GM19372 (cell line): ENCODE results near the gene ZNF619.

Experiments used
- ATAC-seq: cut with Tn5 transposase; IDR thresholded peaks from one replicate; pipeline ENCODE4 v1.9.1; 2021; ENCODE audit warnings: mild to moderate bottlenecking, low read depth, moderate library complexity; ENCODE audit not compliant: unreplicated experiment

ZNF619 gene

DNA sequence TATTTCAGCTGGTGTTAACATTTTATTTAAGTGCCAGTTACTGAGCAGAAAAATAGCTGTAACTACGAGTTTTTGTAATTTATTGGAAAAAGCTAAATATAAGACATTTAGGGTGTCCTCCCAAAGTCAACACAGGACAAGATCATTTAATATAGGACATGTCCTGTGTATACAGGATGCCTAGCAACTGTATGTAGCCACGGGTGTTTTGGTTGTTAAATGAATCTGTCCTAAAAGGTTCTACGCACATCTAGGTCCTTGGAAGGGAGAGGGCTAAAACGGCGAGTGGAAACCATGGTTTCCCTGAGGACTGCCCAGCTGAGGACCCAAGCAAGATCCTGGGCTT, 47.3 kb downstream of the ZNF619 start:
- peak; percentile 2 for ATAC-seq

DNA sequence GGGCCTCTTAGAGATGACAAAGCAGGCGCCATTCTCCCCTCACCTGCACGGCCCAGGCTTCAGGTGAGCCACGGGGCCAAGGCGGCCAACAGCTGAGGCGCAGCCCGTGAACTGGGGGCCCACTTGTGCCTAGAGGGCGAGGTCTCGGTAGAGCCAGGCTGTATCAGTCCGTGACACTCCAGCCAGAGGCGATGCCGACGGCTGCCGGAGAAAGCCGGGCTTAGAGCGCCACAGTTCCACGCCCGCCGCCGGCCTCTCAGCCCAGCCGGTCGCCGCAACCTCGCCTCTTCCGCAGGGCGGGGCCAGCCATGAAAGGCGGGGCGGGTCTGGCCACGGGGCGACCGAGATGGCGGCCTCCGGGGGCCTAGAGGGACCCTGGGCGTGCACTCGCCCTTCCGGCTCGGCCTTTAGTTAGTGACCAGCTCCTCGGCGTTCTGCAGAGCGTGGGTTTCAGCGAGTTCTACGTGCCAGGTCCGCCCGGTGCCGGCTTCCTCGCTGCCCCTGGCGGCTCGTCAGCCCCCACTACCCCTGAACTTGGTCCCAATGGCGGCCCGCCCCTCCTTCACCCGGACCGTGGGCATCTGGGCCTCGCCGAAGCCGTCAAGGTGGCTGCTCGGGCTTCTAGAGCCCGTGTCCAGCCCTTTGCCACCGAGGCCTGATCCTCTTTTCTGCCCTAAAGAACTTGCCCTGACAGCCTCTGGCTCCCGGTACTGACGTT, 47.8 kb downstream of the ZNF619 start, which contains the start of gene ZNF621:
TSS of gene ZNF621 (plus strand) at position 393 of the 718 bp plus-strand sequence. CDS start 881 bp downstream, outside the sequence.
- peak; percentile 99 for ATAC-seq

DNA sequence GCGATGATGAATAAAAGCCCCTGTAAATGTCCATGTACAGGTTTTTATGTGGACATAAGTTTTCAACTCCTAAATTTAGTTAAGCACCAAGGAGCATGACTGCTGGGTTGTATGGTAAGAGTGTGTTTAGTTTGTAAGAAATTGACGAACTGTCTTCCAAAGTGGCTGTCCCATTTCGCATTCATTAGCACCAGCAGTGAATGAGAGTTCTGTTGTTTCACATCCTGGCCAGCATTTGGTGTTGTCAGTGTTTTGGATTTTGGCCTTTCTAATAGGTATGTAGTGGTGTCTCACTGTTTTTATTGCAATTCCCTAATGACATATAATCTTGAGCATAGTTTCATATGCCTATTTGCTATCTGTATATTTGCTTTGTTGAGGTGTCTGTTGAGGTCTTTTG, 51.5 kb downstream of the ZNF619 start:
- no peak for ATAC-seq

DNA sequence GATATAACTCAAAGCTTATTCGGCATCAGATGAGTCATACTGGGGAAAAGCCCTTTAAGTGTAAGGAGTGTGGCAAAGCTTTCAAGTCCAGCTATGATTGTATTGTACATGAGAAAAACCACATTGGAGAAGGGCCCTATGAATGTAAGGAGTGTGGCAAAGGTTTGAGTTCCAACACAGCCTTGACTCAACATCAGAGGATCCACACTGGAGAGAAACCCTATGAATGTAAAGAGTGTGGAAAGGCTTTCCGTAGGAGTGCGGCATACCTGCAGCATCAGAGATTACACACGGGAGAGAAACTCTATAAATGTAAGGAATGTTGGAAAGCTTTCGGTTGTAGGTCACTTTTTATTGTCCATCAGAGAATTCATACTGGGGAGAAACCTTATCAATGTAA, 55.3 kb downstream of the ZNF619 start:
- no peak for ATAC-seq

DNA sequence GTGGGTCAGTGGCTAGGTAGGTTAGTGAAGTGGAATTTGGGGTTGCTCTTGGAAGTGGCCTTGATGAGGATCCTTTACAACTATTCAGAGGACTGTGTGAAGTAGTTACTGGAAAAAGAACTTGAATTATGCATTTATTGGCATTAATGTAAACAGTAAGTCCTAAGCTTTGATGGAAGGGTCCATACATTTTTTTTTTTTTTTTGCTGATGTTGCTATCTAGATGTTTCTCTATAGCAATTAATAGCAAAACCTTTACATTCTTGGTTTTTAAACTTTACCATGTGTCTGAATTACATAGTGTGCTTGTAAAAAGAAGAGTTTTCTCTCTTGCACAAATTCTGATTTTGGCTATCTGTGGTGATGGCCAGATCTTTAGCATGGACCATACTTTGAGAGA, 57.4 kb downstream of the ZNF619 start:
- no peak for ATAC-seq
